ENCODE measurements around the gene LRFN4. TPM values are rescaled to one million over a fixed set of nuclear protein-coding genes. Genes with fewer than 3 reads are reported as not detected.

The LRFN4 gene
- total and polyA plus RNA-seq, 4 donors: 4.6 to 34.4 (median 15.3) TPM

- TF ChIP-seq, protein P1, sequence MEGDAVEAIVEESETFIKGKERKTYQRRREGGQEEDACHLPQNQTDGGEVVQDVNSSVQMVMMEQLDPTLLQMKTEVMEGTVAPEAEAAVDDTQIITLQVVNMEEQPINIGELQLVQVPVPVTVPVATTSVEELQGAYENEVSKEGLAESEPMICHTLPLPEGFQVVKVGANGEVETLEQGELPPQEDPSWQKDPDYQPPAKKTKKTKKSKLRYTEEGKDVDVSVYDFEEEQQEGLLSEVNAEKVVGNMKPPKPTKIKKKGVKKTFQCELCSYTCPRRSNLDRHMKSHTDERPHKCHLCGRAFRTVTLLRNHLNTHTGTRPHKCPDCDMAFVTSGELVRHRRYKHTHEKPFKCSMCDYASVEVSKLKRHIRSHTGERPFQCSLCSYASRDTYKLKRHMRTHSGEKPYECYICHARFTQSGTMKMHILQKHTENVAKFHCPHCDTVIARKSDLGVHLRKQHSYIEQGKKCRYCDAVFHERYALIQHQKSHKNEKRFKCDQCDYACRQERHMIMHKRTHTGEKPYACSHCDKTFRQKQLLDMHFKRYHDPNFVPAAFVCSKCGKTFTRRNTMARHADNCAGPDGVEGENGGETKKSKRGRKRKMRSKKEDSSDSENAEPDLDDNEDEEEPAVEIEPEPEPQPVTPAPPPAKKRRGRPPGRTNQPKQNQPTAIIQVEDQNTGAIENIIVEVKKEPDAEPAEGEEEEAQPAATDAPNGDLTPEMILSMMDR (IDR thresholded peaks at IDR 0.05; ENCODE audit: control extremely low read depth, extremely low read depth): no peak
- no peaks in the 10 kb centered on the region for H3K27me3 ChIP-seq (ENCODE audit: control insufficient read depth in 3 of 3, insufficient read depth in 3 of 3, low read length in 2 of 3)
- ATAC-seq (ENCODE audit: insufficient read depth, low FRiP score) (no peak), DNase-seq (no peak)
- H3K4me3 ChIP-seq: no peak overlapping the region
- H3K4me1 ChIP-seq (ENCODE audit: control insufficient read depth in 5 of 5, insufficient read depth in 5 of 5, low read length in 5 of 5): no peaks in the 10 kb centered on the region
- no peak overlapping the region for H3K27ac ChIP-seq (ENCODE audit: low read depth in 1 of 2, low read length in 1 of 2)
- no peak overlapping the region for H3K9ac ChIP-seq (ENCODE audit: insufficient read depth in 1 of 2, low read length in 2 of 2)
- peaks cover 0 to 3% (median 0%) of the 10 kb centered on the region in 4 donors for H3K36me3 ChIP-seq (ENCODE audit: control insufficient read depth in 4 of 4, insufficient read depth in 4 of 4, low read length in 4 of 4)
- H3K9me3 ChIP-seq (ENCODE audit: control insufficient read depth in 4 of 4, insufficient read depth in 3 of 4, low read length in 3 of 4): no peaks in the 10 kb centered on the region
- 92 to 96% methylated on average over 7 of the region's 7 CpGs for WGBS, 2 donors
These were observed 9.7 kb downstream of the LRFN4 start for GRCh38 chr11:66866511-66866986.

DNA sequence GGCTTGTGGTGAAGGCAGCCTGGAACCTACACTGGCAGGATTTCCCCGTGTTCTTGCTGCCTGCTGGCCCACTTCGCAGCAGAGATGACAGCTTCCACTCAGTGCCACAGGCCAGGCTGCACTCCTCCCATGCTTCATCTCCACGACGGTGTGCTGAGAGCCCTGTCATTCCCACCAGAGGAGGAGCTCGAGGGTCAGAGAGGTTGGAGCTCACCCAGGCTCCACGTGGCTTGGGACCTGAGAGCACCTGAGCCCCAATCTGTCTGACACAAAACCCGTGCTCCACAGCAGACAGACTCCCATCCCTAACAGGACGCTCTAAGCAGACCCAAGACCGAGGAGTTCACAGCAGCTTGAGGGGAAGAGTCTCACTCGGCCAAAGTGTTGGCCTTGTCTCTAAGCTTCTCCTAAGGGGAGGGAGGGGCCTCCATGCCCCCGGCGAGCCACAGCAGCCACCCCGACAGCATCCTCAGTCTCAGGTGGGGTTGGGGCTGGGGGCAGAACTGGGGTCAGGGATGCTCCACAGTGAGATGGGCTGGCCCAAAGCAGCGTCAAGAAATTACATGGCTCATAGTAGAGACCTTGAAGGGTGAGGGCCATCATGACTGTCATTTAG is 10.7 kb downstream of the LRFN4 start:
- ATAC-seq (ENCODE audit: insufficient read depth, low FRiP score) (no peak), DNase-seq (no peak)
- Histone ChIP-seq H3K9ac (ENCODE audit: insufficient read depth in 1 of 2, low read length in 2 of 2) (no peak overlapping the region), H3K27ac (ENCODE audit: low read depth in 1 of 2, low read length in 1 of 2) (no peak overlapping the region), H3K4me1 (ENCODE audit: control insufficient read depth in 5 of 5, insufficient read depth in 5 of 5, low read length in 5 of 5) (no peaks in the 10 kb centered on the region), H3K9me3 (ENCODE audit: control insufficient read depth in 4 of 4, insufficient read depth in 3 of 4, low read length in 3 of 4) (no peaks in the 10 kb centered on the region), H3K36me3 (ENCODE audit: control insufficient read depth in 4 of 4, insufficient read depth in 4 of 4, low read length in 4 of 4) (peaks cover 0 to 3% (median 0%) of the 10 kb centered on the region in 4 donors), H3K27me3 (ENCODE audit: control insufficient read depth in 3 of 3, insufficient read depth in 3 of 3, low read length in 2 of 3) (no peaks in the 10 kb centered on the region), H3K4me3 (no peak overlapping the region)
- TF ChIP-seq, protein P1 (IDR thresholded peaks at IDR 0.05; ENCODE audit: control extremely low read depth, extremely low read depth): no peak
- WGBS, 2 donors: 83 to 92% methylated on average over 14 of the region's 14 CpGs

DNA sequence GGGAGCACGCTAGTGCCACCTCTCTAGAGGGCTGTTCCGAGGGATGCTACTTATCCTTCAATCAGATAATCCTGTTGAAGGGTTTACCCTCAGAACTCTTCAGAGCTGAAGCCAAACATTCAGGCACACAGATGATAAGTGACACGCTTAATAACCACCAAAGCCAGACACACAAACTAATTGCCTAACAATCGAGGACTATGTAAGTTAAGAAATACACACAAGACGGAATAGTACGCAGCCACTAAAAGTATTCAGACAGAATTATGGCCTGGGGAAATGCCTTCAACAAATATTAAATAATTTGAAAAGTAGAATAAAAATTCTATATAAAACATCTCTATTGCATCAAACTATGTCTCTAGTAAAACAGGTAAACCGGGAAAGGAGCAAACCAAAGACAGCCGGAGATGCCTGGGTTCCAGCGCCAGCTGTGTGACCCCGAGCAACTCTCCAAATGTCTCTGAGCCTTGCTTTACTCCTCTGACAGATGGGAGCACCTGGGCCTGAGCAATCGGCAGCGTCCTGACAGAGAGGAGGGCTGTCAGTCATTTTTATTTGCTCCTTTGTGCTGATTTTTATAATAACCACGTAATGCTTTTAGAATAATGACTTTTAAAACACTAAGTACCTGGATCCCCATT is 11.3 kb downstream of the LRFN4 start:
- no peak overlapping the region for H3K4me3 ChIP-seq
- no peak overlapping the region for H3K9ac ChIP-seq (ENCODE audit: insufficient read depth in 1 of 2, low read length in 2 of 2)
- no peaks in the 10 kb centered on the region for H3K9me3 ChIP-seq (ENCODE audit: control insufficient read depth in 4 of 4, insufficient read depth in 3 of 4, low read length in 3 of 4)
- H3K36me3 ChIP-seq (ENCODE audit: control insufficient read depth in 4 of 4, insufficient read depth in 4 of 4, low read length in 4 of 4): peaks cover 0 to 3% (median 0%) of the 10 kb centered on the region in 4 donors
- ATAC-seq (ENCODE audit: insufficient read depth, low FRiP score): no peak
- no peaks in the 10 kb centered on the region for H3K27me3 ChIP-seq (ENCODE audit: control insufficient read depth in 3 of 3, insufficient read depth in 3 of 3, low read length in 2 of 3)
- TF ChIP-seq, protein P1 (IDR thresholded peaks at IDR 0.05; ENCODE audit: control extremely low read depth, extremely low read depth): no peak
- no peak overlapping the region for H3K27ac ChIP-seq (ENCODE audit: low read depth in 1 of 2, low read length in 1 of 2)
- 93 to 95% methylated on average over 13 of the region's 13 CpGs for WGBS, 2 donors
- no peaks in the 10 kb centered on the region for H3K4me1 ChIP-seq (ENCODE audit: control insufficient read depth in 5 of 5, insufficient read depth in 5 of 5, low read length in 5 of 5)
- DNase-seq: no peak

Data from lung (tissue), 12 donors.